ENCODE measurements around the gene CCDC57.
"Not testable (repeated sequence)": the region's sequence is repeated elsewhere in the genome, so short reads cannot be mapped to it uniquely, and the experiment has no call there.

Gene CCDC57

GRCh38 chr17:82202981-82203380, 9.7 kb downstream of the CCDC57 start:
- DNase-seq (ENCODE audit: low read depth), result no peak

GRCh38 chr17:82201498-82201910, 11.1 kb downstream of the CCDC57 start:
- DNase-seq (ENCODE audit: low read depth), result no peak

- DNase-seq (ENCODE audit: low read depth), result peak; percentile 92
Measured at GRCh38 chr17:82200743-82201497, 11.7 kb downstream of the CCDC57 start.

GRCh38 chr17:82200135-82200534, 12.5 kb downstream of the CCDC57 start:
- no peak for DNase-seq (ENCODE audit: low read depth)

GRCh38 chr17:82199496-82199895, 13.1 kb downstream of the CCDC57 start:
- DNase-seq (ENCODE audit: low read depth), result no peak

GRCh38 chr17:82198092-82198491, 14.6 kb downstream of the CCDC57 start:
- DNase-seq (ENCODE audit: low read depth), result no peak

GRCh38 chr17:82195675-82196672, 16.7 kb downstream of the CCDC57 start:
- DNase-seq (ENCODE audit: low read depth), result no peak

- DNase-seq (ENCODE audit: low read depth), result no peak
Measured at GRCh38 chr17:82194765-82195164, 17.9 kb downstream of the CCDC57 start.

- no peak for DNase-seq (ENCODE audit: low read depth)
Measured at GRCh38 chr17:82193520-82194220, 19.0 kb downstream of the CCDC57 start.

GRCh38 chr17:82193050-82193449, 19.6 kb downstream of the CCDC57 start:
- not testable (repeated sequence) for DNase-seq (ENCODE audit: low read depth)

- no peak for DNase-seq (ENCODE audit: low read depth)
Measured at GRCh38 chr17:82188001-82188961, 24.4 kb downstream of the CCDC57 start.

GRCh38 chr17:82187500-82187899, 25.1 kb downstream of the CCDC57 start:
- DNase-seq (ENCODE audit: low read depth), result no peak

- DNase-seq (ENCODE audit: low read depth), result no peak
Measured at GRCh38 chr17:82186221-82186620, 26.4 kb downstream of the CCDC57 start.

- no peak for DNase-seq (ENCODE audit: low read depth)
Measured at GRCh38 chr17:82184761-82185160, 27.9 kb downstream of the CCDC57 start.

- DNase-seq (ENCODE audit: low read depth), result no peak
Measured at GRCh38 chr17:82180776-82181528, 31.7 kb downstream of the CCDC57 start.

GRCh38 chr17:82179946-82180475, 32.6 kb downstream of the CCDC57 start:
- DNase-seq (ENCODE audit: low read depth), result no peak

- DNase-seq (ENCODE audit: low read depth), result no peak
Measured at GRCh38 chr17:82179412-82179811, 33.2 kb downstream of the CCDC57 start.

- no peak for DNase-seq (ENCODE audit: low read depth)
Measured at GRCh38 chr17:82178499-82179261, 34.0 kb downstream of the CCDC57 start.

- no peak for DNase-seq (ENCODE audit: low read depth)
Measured at GRCh38 chr17:82177761-82178498, 34.7 kb downstream of the CCDC57 start.
